GM15510 (cell line): ENCODE data around the gene PNMA8C.

Experiments
- POLR2A ChIP-seq: IDR thresholded peaks from 3 replicates; pipeline ENCODE4 v1.6.1; 2011; ENCODE audit warnings: borderline replicate concordance; ENCODE audit not compliant: insufficient read length; ENCODE audit errors: extremely low read depth

The PNMA8C gene

GRCh38 chr19:46428239-46429135 is at the start of gene PNMA8C:
Gene PNMA8C, minus strand, starts transcription at chr19:46428936. Its CDS starts 577 bp downstream, at chr19:46428359.
- TF ChIP-seq POLR2A = no peak

GRCh38 chr19:46475986-46476385 is 47.2 kb upstream of the PNMA8C start:
- no peak for TF ChIP-seq POLR2A

- no peak for TF ChIP-seq POLR2A
Measured at GRCh38 chr19:46474211-46474610, 45.5 kb upstream of the PNMA8C start.

GRCh38 chr19:46472592-46472991 is 43.9 kb upstream of the PNMA8C start:
- no peak for TF ChIP-seq POLR2A

- TF ChIP-seq POLR2A = no peak
Measured at GRCh38 chr19:46471811-46472543, 43.2 kb upstream of the PNMA8C start.

GRCh38 chr19:46471116-46471733 is 42.5 kb upstream of the PNMA8C start, which contains the start of gene PNMA8A:
Gene PNMA8A, minus strand, starts transcription at chr19:46471563. Its CDS starts 528 bp downstream, at chr19:46471035.
- TF ChIP-seq POLR2A = peak; percentile 21

GRCh38 chr19:46470376-46470775 is 41.6 kb upstream of the PNMA8C start:
- no peak for TF ChIP-seq POLR2A

- no peak for TF ChIP-seq POLR2A
Measured at GRCh38 chr19:46469541-46470185, 40.9 kb upstream of the PNMA8C start.

- TF ChIP-seq POLR2A = no peak
Measured at GRCh38 chr19:46466536-46467196, 37.9 kb upstream of the PNMA8C start.

GRCh38 chr19:46463516-46463915 is 34.8 kb upstream of the PNMA8C start:
- no peak for TF ChIP-seq POLR2A

GRCh38 chr19:46461537-46461936 is 32.8 kb upstream of the PNMA8C start:
- TF ChIP-seq POLR2A = no peak

GRCh38 chr19:46460981-46461380 is 32.2 kb upstream of the PNMA8C start:
- no peak for TF ChIP-seq POLR2A

- no peak for TF ChIP-seq POLR2A
Measured at GRCh38 chr19:46460055-46460454, 31.3 kb upstream of the PNMA8C start.

GRCh38 chr19:46456930-46457329 is 28.2 kb upstream of the PNMA8C start:
- no peak for TF ChIP-seq POLR2A
